Skeletal muscle satellite cell (primary cell): ENCODE results near the gene KCNK3.

Source experiments
- H3K27me3 ChIP-seq: 2 replicates; pipeline ENCODE4 v1.7.0; 2013; ENCODE audit warnings: low read length; ENCODE audit not compliant: control insufficient read depth, insufficient read depth
- H3K36me3 ChIP-seq: 2 replicates; pipeline ENCODE4 v1.7.0; 2013; ENCODE audit warnings: mild to moderate bottlenecking, control low read depth, low read length; ENCODE audit not compliant: insufficient read depth
- H3K4me1 ChIP-seq: 2 replicates; pipeline ENCODE4 v1.7.0; 2013; ENCODE audit warnings: low read length; ENCODE audit not compliant: control insufficient read depth, insufficient read depth
- H3K4me2 ChIP-seq: 2 replicates; pipeline ENCODE4 v1.7.0; 2013; ENCODE audit warnings: mild to moderate bottlenecking, low read length
- H3K4me3 ChIP-seq: 2 replicates; pipeline ENCODE4 v1.7.0; 2013; ENCODE audit warnings: low read length
- H3K9ac ChIP-seq: 2 replicates; pipeline ENCODE4 v1.7.0; 2013; ENCODE audit warnings: mild to moderate bottlenecking, low read depth, low read length, moderate library complexity
- H3K9me3 ChIP-seq: replicated peaks from 2 replicates; pipeline ENCODE4 v1.7.0; 2013; ENCODE audit warnings: mild to moderate bottlenecking, control low read depth, low read length

KCNK3 gene

GRCh38 chr2:26709323-26710110 is 17.0 kb downstream of the KCNK3 start:
- Histone ChIP-seq H3K4me2 (no peak overlapping the region), H3K4me3 (no peak overlapping the region), H3K27me3 (peaks cover 72% of the 10 kb centered on the region), H3K9me3 (no peaks in the 10 kb centered on the region), H3K36me3 (no peaks in the 10 kb centered on the region), H3K4me1 (no peaks in the 10 kb centered on the region), H3K9ac (no peak overlapping the region)

GRCh38 chr2:26710145-26710544 is 17.6 kb downstream of the KCNK3 start:
- Histone ChIP-seq H3K4me2 (no peak overlapping the region), H3K36me3 (no peaks in the 10 kb centered on the region), H3K4me3 (no peak overlapping the region), H3K9ac (no peak overlapping the region), H3K9me3 (no peaks in the 10 kb centered on the region), H3K4me1 (no peaks in the 10 kb centered on the region), H3K27me3 (peaks cover 74% of the 10 kb centered on the region)

GRCh38 chr2:26710743-26711456 is 18.4 kb downstream of the KCNK3 start:
- Histone ChIP-seq H3K4me2 (no peak overlapping the region), H3K4me3 (no peak overlapping the region), H3K36me3 (no peaks in the 10 kb centered on the region), H3K27me3 (peaks cover 74% of the 10 kb centered on the region), H3K9me3 (no peaks in the 10 kb centered on the region), H3K9ac (no peak overlapping the region), H3K4me1 (no peaks in the 10 kb centered on the region)

DNA sequence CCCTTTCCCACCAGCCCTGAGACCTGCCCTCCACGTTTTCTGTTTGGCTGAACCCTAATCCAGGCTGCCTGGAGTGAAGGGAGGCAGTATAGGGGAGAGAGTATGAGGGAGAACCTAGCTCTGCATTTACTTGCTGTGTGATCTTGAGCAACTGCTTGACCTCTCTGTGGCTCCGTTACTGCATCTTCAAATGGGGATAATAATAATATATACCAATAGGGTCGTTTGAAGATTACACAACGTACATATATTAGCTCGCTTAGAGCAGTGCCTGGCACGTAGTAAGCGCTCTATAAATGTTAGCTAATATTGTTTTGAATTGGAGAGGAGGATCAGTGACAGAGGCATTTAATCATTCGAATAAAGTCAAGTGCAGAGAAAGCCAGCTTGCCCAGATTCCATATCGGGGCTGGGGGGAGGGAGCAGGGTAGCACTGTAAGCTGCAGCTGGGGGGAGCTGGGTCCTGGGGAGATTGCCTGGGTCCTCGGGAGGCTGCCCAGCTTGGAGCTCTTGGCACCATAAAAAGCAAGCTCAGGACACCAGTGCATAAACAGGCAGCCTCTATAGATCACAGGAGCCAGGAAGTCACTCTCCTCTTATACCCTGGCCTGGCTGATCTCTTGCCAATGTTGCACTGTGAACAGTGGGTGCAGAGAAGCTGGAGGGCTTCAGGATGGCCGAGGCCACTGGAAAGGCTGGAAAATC is 19.1 kb downstream of the KCNK3 start:
- Histone ChIP-seq H3K36me3 (no peaks in the 10 kb centered on the region), H3K4me2 (no peak overlapping the region), H3K27me3 (peaks cover 75% of the 10 kb centered on the region), H3K9ac (no peak overlapping the region), H3K9me3 (no peaks in the 10 kb centered on the region), H3K4me3 (no peak overlapping the region), H3K4me1 (no peaks in the 10 kb centered on the region)

- Histone ChIP-seq H3K27me3 (peaks cover 68% of the 10 kb centered on the region), H3K9ac (no peak overlapping the region), H3K4me1 (no peaks in the 10 kb centered on the region), H3K36me3 (no peaks in the 10 kb centered on the region), H3K9me3 (no peaks in the 10 kb centered on the region), H3K4me3 (no peak overlapping the region), H3K4me2 (no peak overlapping the region)
Measured at GRCh38 chr2:26712486-26713465, 20.3 kb downstream of the KCNK3 start.

GRCh38 chr2:26715528-26716270 is 23.2 kb downstream of the KCNK3 start:
- H3K9me3 ChIP-seq = no peaks in the 10 kb centered on the region
- no peaks in the 10 kb centered on the region for H3K36me3 ChIP-seq
- no peak overlapping the region for H3K4me3 ChIP-seq
- peaks cover 3% of the 10 kb centered on the region for H3K4me1 ChIP-seq
- H3K4me2 ChIP-seq = no peak overlapping the region
- H3K9ac ChIP-seq = no peak overlapping the region
- H3K27me3 ChIP-seq = peaks cover 58% of the 10 kb centered on the region

DNA sequence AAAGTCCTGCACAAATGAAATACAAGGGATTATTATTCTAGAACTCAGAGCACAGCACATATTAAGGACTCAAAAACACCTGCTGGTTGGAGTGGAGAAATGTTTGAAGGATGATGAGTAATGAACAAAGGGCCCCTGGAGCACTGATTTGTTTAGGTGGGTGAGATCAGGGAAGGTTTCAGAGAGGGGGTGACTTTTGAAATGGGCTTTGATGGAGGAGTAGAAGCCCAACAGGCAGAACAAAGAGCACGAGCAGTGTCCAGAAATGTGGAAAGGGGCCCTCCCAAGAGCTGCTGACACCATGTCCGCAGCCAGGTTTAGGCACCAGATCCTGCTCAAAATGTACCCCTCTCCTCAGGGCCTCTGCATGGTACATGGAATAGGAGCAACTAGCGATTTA is 23.8 kb downstream of the KCNK3 start:
- H3K27me3 ChIP-seq = peaks cover 53% of the 10 kb centered on the region
- peaks cover 7% of the 10 kb centered on the region for H3K4me1 ChIP-seq

GRCh38 chr2:26716769-26717168 is 24.2 kb downstream of the KCNK3 start:
- Histone ChIP-seq H3K36me3 (no peaks in the 10 kb centered on the region), H3K4me3 (no peak overlapping the region), H3K4me1 (peaks cover 7% of the 10 kb centered on the region), H3K4me2 (no peak overlapping the region), H3K27me3 (peaks cover 49% of the 10 kb centered on the region), H3K9ac (no peak overlapping the region), H3K9me3 (no peaks in the 10 kb centered on the region)

More for the DNA sequence above, 23.8 kb downstream of the KCNK3 start:
- H3K9ac ChIP-seq = no peak overlapping the region
- no peaks in the 10 kb centered on the region for H3K36me3 ChIP-seq
- no peaks in the 10 kb centered on the region for H3K9me3 ChIP-seq
- H3K4me2 ChIP-seq = no peak overlapping the region
- H3K4me3 ChIP-seq = no peak overlapping the region

- H3K27me3 ChIP-seq = peaks cover 43% of the 10 kb centered on the region
- H3K4me1 ChIP-seq = peaks cover 7% of the 10 kb centered on the region
- H3K36me3 ChIP-seq = no peaks in the 10 kb centered on the region
Measured at GRCh38 chr2:26717362-26717761, 24.8 kb downstream of the KCNK3 start.

DNA sequence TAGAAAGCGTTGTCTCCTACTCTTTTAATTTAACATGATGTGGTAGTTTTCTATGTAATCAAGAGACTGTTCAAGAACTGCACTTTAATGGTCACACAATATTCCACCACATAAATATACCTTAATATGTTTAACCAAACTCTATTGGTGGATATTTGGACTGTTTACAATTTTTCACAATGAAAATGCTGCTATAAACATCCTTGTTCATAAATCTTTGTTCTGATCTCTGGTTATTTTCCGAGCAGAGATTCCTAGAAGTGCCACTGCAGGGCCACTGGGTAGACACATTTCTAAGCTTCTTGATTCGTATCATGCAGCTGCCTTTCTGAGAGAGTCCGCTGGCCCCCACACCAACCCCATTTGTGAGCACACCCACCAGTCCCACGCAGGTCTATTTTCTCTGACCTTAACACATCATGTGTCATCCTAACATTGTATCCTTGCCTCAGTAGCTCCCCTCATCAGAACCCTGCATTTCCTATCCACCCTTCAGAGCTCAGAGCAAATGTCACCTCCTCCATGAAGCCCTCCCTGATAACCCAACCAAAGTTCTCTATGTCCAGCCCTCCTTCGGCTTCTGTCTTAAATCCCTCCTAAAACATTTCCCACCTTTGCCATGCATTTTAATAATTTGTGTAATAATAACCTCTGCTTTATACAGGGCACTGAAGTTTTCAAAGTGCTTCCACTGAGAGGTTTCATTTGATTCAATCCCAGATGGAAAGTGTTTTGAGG is 26.6 kb downstream of the KCNK3 start:
- H3K4me1 ChIP-seq = peaks cover 14% of the 10 kb centered on the region
- H3K27me3 ChIP-seq = peaks cover 31% of the 10 kb centered on the region
- no peak overlapping the region for H3K4me2 ChIP-seq
- H3K9me3 ChIP-seq = no peaks in the 10 kb centered on the region
- H3K9ac ChIP-seq = no peak overlapping the region
- no peak overlapping the region for H3K4me3 ChIP-seq
- no peaks in the 10 kb centered on the region for H3K36me3 ChIP-seq

More at GRCh38 chr2:26717362-26717761, 24.8 kb downstream of the KCNK3 start:
- no peak overlapping the region for H3K4me2 ChIP-seq
- H3K4me3 ChIP-seq = no peak overlapping the region
- no peaks in the 10 kb centered on the region for H3K9me3 ChIP-seq
- no peak overlapping the region for H3K9ac ChIP-seq
